SK-MEL-5 (cell line): ENCODE results near the gene DNAH8. TPM values are rescaled to one million over a fixed set of nuclear protein-coding genes. Genes with fewer than 3 reads are reported as not detected.

Experiments used
- DNase-seq: peaks from one replicate; pipeline ENCODE4 v3.0.0-alpha.2; 2016; ENCODE audit warnings: low read depth, low spot score
- in situ Hi-C: cut with HindIII; loops from 2 replicates; pipeline ENCODE4 v1.10.0; 2016; ENCODE audit warnings: low sequenced_read_pairs, high pct_unique_total_duplicates, low pct_unique_long_range_greater_than_20kb
- total RNA-seq: library from RNA; depleted of rRNA; stranded (reverse); fragments of >200 nt; shearing (Covaris generic); gene quantifications from 2 replicates; pipeline ENCODE4 v1.2.3, GENCODE V29; 2014

DNAH8 gene
- total RNA-seq, 1 experiment from 2014 or later, result under 0.01 TPM

- in situ Hi-C loops, result no loop called here
- peak; percentile 65 for DNase-seq
These were observed 90.6 kb downstream of the DNAH8 start for GRCh38 chr6:38805692-38806091.

GRCh38 chr6:38806271-38806670, 91.2 kb downstream of the DNAH8 start:
- no peak for DNase-seq
- in situ Hi-C loops, result no loop called here

- in situ Hi-C loops, result no loop called here
- DNase-seq, result no peak
These were observed 91.7 kb downstream of the DNAH8 start for GRCh38 chr6:38806833-38807232.

GRCh38 chr6:38808039-38808438, 92.9 kb downstream of the DNAH8 start:
- no peak for DNase-seq
- in situ Hi-C loops, result no loop called here

GRCh38 chr6:38813041-38813823, 98.1 kb downstream of the DNAH8 start:
- no peak for DNase-seq
- in situ Hi-C loops, result no loop called here

- DNase-seq, result no peak
- in situ Hi-C loops, result no loop called here
These were observed 99.7 kb downstream of the DNAH8 start for GRCh38 chr6:38814761-38815160.

- in situ Hi-C loops, result no loop called here
- DNase-seq, result no peak
These were observed 100.1 kb downstream of the DNAH8 start for GRCh38 chr6:38815250-38815649.

- no peak for DNase-seq
- in situ Hi-C loops, result no loop called here
These were observed 103.6 kb downstream of the DNAH8 start for GRCh38 chr6:38818691-38819090.

- in situ Hi-C loops, result no loop called here
These were observed 107.9 kb downstream of the DNAH8 start for GRCh38 chr6:38822963-38823362.

GRCh38 chr6:38824243-38824894, 109.3 kb downstream of the DNAH8 start:
- in situ Hi-C loops, result no loop called here
- no peak for DNase-seq

More at GRCh38 chr6:38822963-38823362, 107.9 kb downstream of the DNAH8 start:
- DNase-seq, result no peak

- in situ Hi-C loops, result no loop called here
- no peak for DNase-seq
These were observed 111.9 kb downstream of the DNAH8 start for GRCh38 chr6:38827024-38827423.

GRCh38 chr6:38831865-38832264, 116.8 kb downstream of the DNAH8 start:
- in situ Hi-C loops, result no loop called here

GRCh38 chr6:38833320-38833719, 118.2 kb downstream of the DNAH8 start:
- no peak for DNase-seq
- in situ Hi-C loops, result no loop called here

More at GRCh38 chr6:38831865-38832264, 116.8 kb downstream of the DNAH8 start:
- no peak for DNase-seq

GRCh38 chr6:38836585-38836984, 121.5 kb downstream of the DNAH8 start:
- in situ Hi-C loops, result no loop called here
- DNase-seq, result no peak

- in situ Hi-C loops, result no loop called here
- DNase-seq, result no peak
These were observed 122.0 kb downstream of the DNAH8 start for GRCh38 chr6:38837101-38837500.

GRCh38 chr6:38843798-38844197, 128.7 kb downstream of the DNAH8 start:
- in situ Hi-C loops, result no loop called here
- no peak for DNase-seq

GRCh38 chr6:38845931-38846330, 130.8 kb downstream of the DNAH8 start:
- in situ Hi-C loops, result no loop called here
- no peak for DNase-seq

- in situ Hi-C loops, result no loop called here
- DNase-seq, result no peak
These were observed 131.2 kb downstream of the DNAH8 start for GRCh38 chr6:38846361-38846760.

GRCh38 chr6:38846844-38847243, 131.7 kb downstream of the DNAH8 start:
- in situ Hi-C loops, result no loop called here
- DNase-seq, result no peak
